DOHH2 (cell line): ENCODE data around the gene FAM135A.

Experiments used
- EZH2phosphoT487 ChIP-seq: fragments of 200-600 bp; sonication (generic); IDR thresholded peaks from 2 replicates; pipeline ENCODE4 v1.6.1; 2017; ENCODE audit warnings: borderline replicate concordance, mild to moderate bottlenecking, antibody characterized with exemption, low read length, moderate library complexity, mixed read lengths
- TF ChIP-seq, protein P1 (sequence below): fragments of 200-600 bp; sonication (generic); IDR thresholded peaks from one replicate; pipeline ENCODE4 v1.5.1; 2014; ENCODE audit warnings: antibody characterized with exemption, mild to moderate bottlenecking, low read depth, low read length; ENCODE audit not compliant: poor library complexity, severe bottlenecking

DNA sequence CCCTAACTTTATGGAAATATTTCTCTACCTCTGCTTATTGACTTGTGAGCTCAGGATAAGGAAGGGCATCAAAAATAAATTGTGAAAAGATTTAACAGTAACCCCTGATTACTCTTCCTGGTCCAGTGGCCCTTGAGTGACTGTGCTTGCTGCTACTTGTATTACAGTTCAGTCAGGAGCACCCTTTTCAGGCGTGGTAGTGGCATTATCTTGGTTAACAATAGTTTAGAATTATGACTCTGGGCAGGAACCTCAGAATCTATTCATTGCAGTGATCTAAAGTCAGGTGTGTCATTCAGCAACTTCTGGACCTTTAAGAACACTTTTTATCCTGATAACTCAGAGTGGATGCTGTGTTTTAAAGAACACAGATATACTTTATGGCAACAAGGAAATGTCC is 43.4 kb downstream of the FAM135A start:
- TF ChIP-seq, protein P1, sequence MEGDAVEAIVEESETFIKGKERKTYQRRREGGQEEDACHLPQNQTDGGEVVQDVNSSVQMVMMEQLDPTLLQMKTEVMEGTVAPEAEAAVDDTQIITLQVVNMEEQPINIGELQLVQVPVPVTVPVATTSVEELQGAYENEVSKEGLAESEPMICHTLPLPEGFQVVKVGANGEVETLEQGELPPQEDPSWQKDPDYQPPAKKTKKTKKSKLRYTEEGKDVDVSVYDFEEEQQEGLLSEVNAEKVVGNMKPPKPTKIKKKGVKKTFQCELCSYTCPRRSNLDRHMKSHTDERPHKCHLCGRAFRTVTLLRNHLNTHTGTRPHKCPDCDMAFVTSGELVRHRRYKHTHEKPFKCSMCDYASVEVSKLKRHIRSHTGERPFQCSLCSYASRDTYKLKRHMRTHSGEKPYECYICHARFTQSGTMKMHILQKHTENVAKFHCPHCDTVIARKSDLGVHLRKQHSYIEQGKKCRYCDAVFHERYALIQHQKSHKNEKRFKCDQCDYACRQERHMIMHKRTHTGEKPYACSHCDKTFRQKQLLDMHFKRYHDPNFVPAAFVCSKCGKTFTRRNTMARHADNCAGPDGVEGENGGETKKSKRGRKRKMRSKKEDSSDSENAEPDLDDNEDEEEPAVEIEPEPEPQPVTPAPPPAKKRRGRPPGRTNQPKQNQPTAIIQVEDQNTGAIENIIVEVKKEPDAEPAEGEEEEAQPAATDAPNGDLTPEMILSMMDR, result no peak
- TF ChIP-seq EZH2phosphoT487, result no peak
